Stimulated activated CD4-positive, alpha-beta T cell treated with anti-CD3 and anti-CD28 coated beads, Interleukin-4, amount 100 ng/mL, for 48 hours (primary cell): ENCODE measurements around the gene PDK2.
A peak's percentile ranks its signal among the peaks of the same experiment; 100 is the strongest.

Experiments
- DNase-seq, 2 donors: peaks; one replicate each; pipeline ENCODE4 v3.0.0-alpha.2; 2020; ENCODE audit warnings: low read depth in 2 of 2

PDK2 gene

GRCh38 chr17:50094753-50095619, at the start of gene PDK2:
Gene PDK2 (plus strand): TSS chr17:50095351. CDS start chr17:50095436, 85 bp downstream.
- peak; percentile 90 to 94 for DNase-seq

GRCh38 chr17:50046179-50046578, 49.0 kb upstream of the PDK2 start:
- no peak for DNase-seq

GRCh38 chr17:50046667-50047066, 48.5 kb upstream of the PDK2 start:
- DNase-seq, result no peak

- no peak for DNase-seq
These were observed 48.1 kb upstream of the PDK2 start for GRCh38 chr17:50047083-50047482.

- DNase-seq, result no peak
These were observed 47.5 kb upstream of the PDK2 start for GRCh38 chr17:50047488-50048126.

GRCh38 chr17:50048146-50048720, 46.9 kb upstream of the PDK2 start:
- no peak for DNase-seq

- no peak for DNase-seq
These were observed 46.2 kb upstream of the PDK2 start for GRCh38 chr17:50048988-50049387.

GRCh38 chr17:50049636-50050035, 45.5 kb upstream of the PDK2 start:
- no peak for DNase-seq

- no peak for DNase-seq
These were observed 44.6 kb upstream of the PDK2 start for GRCh38 chr17:50050431-50051032.

- peak; percentile 73 to 77 for DNase-seq
These were observed 44.0 kb upstream of the PDK2 start for GRCh38 chr17:50051082-50051576.

GRCh38 chr17:50051606-50052005, 43.5 kb upstream of the PDK2 start:
- no peak for DNase-seq

- no peak for DNase-seq
These were observed 42.8 kb upstream of the PDK2 start for GRCh38 chr17:50052241-50052796.

GRCh38 chr17:50052822-50053653, 42.1 kb upstream of the PDK2 start:
- DNase-seq, result no peak

GRCh38 chr17:50053654-50053960, 41.5 kb upstream of the PDK2 start:
- DNase-seq, result no peak

- DNase-seq, result no peak
These were observed 40.1 kb upstream of the PDK2 start for GRCh38 chr17:50055055-50055425.

- DNase-seq, result peak; percentile 41 to 53
These were observed 39.5 kb upstream of the PDK2 start, which contains the start of gene ITGA3 for GRCh38 chr17:50055426-50056216. Gene ITGA3 (plus strand): TSS chr17:50056110. CDS start chr17:50056440, 330 bp downstream.

- DNase-seq, result peak; percentile 65 to 73
These were observed 38.8 kb upstream of the PDK2 start for GRCh38 chr17:50056217-50056960.

- no peak for DNase-seq
These were observed 38.2 kb upstream of the PDK2 start for GRCh38 chr17:50056961-50057330.

GRCh38 chr17:50057521-50057991, 37.6 kb upstream of the PDK2 start:
- DNase-seq, result no peak
